ENCODE results near the gene CLPTM1.

The CLPTM1 gene

DNA sequence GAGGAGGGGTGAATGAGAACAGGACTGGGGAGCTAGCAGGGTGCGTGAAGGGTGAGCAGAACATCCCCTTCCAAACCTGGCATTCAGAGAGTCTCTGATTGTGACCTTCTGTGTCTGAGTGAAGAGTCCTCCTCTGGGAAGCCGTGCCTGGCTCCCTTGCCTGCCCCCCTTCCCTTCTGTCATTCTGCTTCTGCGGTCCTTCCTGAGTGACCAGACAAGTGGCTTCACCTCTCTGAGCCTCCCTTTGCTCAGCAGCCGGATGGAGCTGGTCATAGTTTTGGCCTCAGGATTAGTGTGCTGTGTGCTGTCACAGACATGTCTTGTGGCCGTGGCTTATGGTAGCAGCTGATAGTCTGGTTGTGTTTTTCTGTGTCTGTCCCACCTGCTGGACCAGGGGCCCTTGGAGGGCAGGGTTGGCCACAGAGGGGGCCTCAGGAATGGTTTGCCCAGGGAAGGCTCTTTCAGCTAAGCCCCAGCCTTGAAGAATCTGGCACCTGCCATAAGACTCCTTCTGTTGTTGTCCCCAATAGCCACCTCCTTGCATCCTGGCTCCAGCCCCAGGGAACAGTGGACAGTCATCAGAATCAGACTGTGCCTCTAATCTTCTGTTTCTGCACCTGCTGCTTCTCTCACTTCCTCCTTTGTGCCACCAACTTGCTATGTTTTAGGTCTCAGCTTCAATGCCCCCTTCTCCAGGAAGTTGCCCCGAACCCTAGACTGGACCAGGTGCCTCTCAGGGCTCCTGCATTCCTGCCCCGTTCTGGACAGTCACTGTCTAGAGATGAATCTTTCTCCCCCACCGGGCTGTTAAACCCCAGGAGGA lies 5.9 kb downstream of the CLPTM1 start:
- H3K18ac ChIP-seq (ENCODE audit: low read depth in 1 of 2, low read length in 2 of 2), result no peak overlapping the region
- H3K27ac ChIP-seq (ENCODE audit: low read length, poor library complexity, severe bottlenecking), result no peak overlapping the region
- H3K23ac ChIP-seq (ENCODE audit: low read length in 2 of 2), result no peak overlapping the region
- peaks cover 13% of the 10 kb centered on the region for H3K4me1 ChIP-seq (ENCODE audit: control insufficient read depth, insufficient read depth, low read depth, low read length)
- no peak overlapping the region for H3K4me3 ChIP-seq (ENCODE audit: insufficient read depth in 1 of 2, low read depth in 1 of 2, low read length in 2 of 2)
- no peak overlapping the region for H4K8ac ChIP-seq (ENCODE audit: low read length)
- H2BK15ac ChIP-seq (ENCODE audit: low read depth, poor library complexity, severe bottlenecking), result no peak overlapping the region
- no peak overlapping the region for H2BK120ac ChIP-seq (ENCODE audit: low read depth, low read length)
- H2AFZ ChIP-seq (ENCODE audit: low read depth, low read length), result no peak overlapping the region
- no peak overlapping the region for H3K9ac ChIP-seq (ENCODE audit: low read length)
- no peak for DNase-seq
- H3K14ac ChIP-seq (ENCODE audit: low read length in 2 of 2), result no peak overlapping the region
- no peak overlapping the region for H2BK12ac ChIP-seq (ENCODE audit: low read length in 2 of 2)
- 97% methylated on average over 8 of the region's 8 CpGs for WGBS
- H4K91ac ChIP-seq (ENCODE audit: low read length), result no peak overlapping the region
- no peak overlapping the region for H2BK5ac ChIP-seq (ENCODE audit: low read depth, low read length, poor library complexity, severe bottlenecking)
- no peak overlapping the region for H2AK5ac ChIP-seq (ENCODE audit: low read length, severe bottlenecking)
- H3K4me2 ChIP-seq (ENCODE audit: low read length, poor library complexity, severe bottlenecking), result no peak overlapping the region
- no peaks in the 10 kb centered on the region for H3K9me3 ChIP-seq (ENCODE audit: control insufficient read depth, low read length)
- peaks cover 30% of the 10 kb centered on the region for H3K79me1 ChIP-seq (replicated peaks; ENCODE audit: low read length, poor library complexity, severe bottlenecking)
- H3K4ac ChIP-seq (ENCODE audit: low read depth in 1 of 2, low read length in 2 of 2), result no peak overlapping the region
- H3K27me3 ChIP-seq (ENCODE audit: control insufficient read depth in 1 of 2, insufficient read depth in 1 of 2, low read length in 2 of 2), result no peaks in the 10 kb centered on the region
- peaks cover 42% of the 10 kb centered on the region in 2 experiments for H3K36me3 ChIP-seq (ENCODE audit: control insufficient read depth in 1 of 2, insufficient read depth in 2 of 2, low read depth in 1 of 2, low read length in 2 of 2)

DNA sequence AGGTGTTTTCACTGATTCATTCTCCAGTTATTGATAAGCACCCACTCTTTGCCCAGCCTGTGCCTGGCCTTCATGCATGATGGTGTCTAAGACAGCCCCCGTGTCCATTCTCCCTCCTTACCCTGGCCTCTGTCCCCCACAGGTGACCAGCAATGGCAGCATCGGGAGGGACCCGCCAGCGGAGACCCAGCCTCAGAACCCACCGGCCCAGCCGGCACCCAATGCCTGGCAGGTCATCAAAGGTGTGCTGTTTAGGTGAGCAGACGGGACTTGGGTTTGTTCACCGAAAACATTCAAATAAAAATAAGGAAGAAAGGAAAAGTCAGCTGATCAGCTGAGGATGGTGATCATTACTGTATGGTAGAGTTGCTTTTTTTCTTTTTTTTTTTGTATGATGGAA lies 6.6 kb downstream of the CLPTM1 start:
- DNase-seq, result no peak
- Histone ChIP-seq H3K27ac (ENCODE audit: low read length, poor library complexity, severe bottlenecking) (no peak overlapping the region), H3K4me1 (ENCODE audit: control insufficient read depth, insufficient read depth, low read depth, low read length) (peaks cover 11% of the 10 kb centered on the region), H3K36me3 (ENCODE audit: control insufficient read depth in 1 of 2, insufficient read depth in 2 of 2, low read depth in 1 of 2, low read length in 2 of 2) (peaks cover 46% of the 10 kb centered on the region in 2 experiments), H3K9ac (ENCODE audit: low read length) (no peak overlapping the region), H2BK12ac (ENCODE audit: low read length in 2 of 2) (no peak overlapping the region), H2BK5ac (ENCODE audit: low read depth, low read length, poor library complexity, severe bottlenecking) (no peak overlapping the region), H3K18ac (ENCODE audit: low read depth in 1 of 2, low read length in 2 of 2) (no peak overlapping the region), H3K14ac (ENCODE audit: low read length in 2 of 2) (no peak overlapping the region), H3K4ac (ENCODE audit: low read depth in 1 of 2, low read length in 2 of 2) (no peak overlapping the region), H4K8ac (ENCODE audit: low read length) (no peak overlapping the region), H2AFZ (ENCODE audit: low read depth, low read length) (no peak overlapping the region), H3K27me3 (ENCODE audit: control insufficient read depth in 1 of 2, insufficient read depth in 1 of 2, low read length in 2 of 2) (no peaks in the 10 kb centered on the region), H4K91ac (ENCODE audit: low read length) (no peak overlapping the region), H3K23ac (ENCODE audit: low read length in 2 of 2) (no peak overlapping the region), H3K79me1 (replicated peaks; ENCODE audit: low read length, poor library complexity, severe bottlenecking) (peaks cover 31% of the 10 kb centered on the region), H2AK5ac (ENCODE audit: low read length, severe bottlenecking) (no peak overlapping the region), H3K4me3 (ENCODE audit: insufficient read depth in 1 of 2, low read depth in 1 of 2, low read length in 2 of 2) (no peak overlapping the region), H2BK120ac (ENCODE audit: low read depth, low read length) (no peak overlapping the region), H3K4me2 (ENCODE audit: low read length, poor library complexity, severe bottlenecking) (no peak overlapping the region), H3K9me3 (ENCODE audit: control insufficient read depth, low read length) (no peaks in the 10 kb centered on the region), H2BK15ac (ENCODE audit: low read depth, poor library complexity, severe bottlenecking) (no peak overlapping the region)
- 96% methylated on average over 7 of the region's 8 CpGs for WGBS

DNA sequence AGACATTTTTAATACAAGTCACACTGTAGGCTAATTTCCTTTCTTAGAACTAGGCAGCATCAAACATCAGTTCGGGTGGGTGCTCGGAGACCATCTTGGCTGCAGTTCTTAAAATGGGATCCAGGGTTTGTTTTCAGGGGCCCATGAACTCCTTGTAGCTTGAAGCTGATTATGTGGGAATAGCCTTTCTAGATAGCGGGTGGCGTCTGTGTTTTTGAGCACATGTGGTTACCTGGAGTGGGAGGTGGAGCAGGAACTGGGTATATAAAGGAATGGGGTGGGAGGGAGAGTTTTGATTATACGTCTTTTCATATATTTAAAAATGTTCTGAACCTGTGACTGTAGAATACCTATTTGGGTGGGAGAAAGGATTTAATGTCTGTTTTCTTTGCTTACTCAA lies 12.9 kb downstream of the CLPTM1 start:
- peaks cover 2% of the 10 kb centered on the region for H3K4me1 ChIP-seq (ENCODE audit: control insufficient read depth, insufficient read depth, low read depth, low read length)
- no peak overlapping the region for H2BK5ac ChIP-seq (ENCODE audit: low read depth, low read length, poor library complexity, severe bottlenecking)
- no peak overlapping the region for H3K27ac ChIP-seq (ENCODE audit: low read length, poor library complexity, severe bottlenecking)
- H2BK15ac ChIP-seq (ENCODE audit: low read depth, poor library complexity, severe bottlenecking), result no peak overlapping the region
- no peak overlapping the region for H4K8ac ChIP-seq (ENCODE audit: low read length)
- no peak overlapping the region for H2BK120ac ChIP-seq (ENCODE audit: low read depth, low read length)
- H3K23ac ChIP-seq (ENCODE audit: low read length in 2 of 2), result no peak overlapping the region
- peaks cover 30% of the 10 kb centered on the region for H3K79me1 ChIP-seq (replicated peaks; ENCODE audit: low read length, poor library complexity, severe bottlenecking)
- H3K14ac ChIP-seq (ENCODE audit: low read length in 2 of 2), result no peak overlapping the region
- H2AK5ac ChIP-seq (ENCODE audit: low read length, severe bottlenecking), result no peak overlapping the region
- H3K9me3 ChIP-seq (ENCODE audit: control insufficient read depth, low read length), result no peaks in the 10 kb centered on the region
- 99% methylated on average over 5 of the region's 5 CpGs for WGBS
- H3K18ac ChIP-seq (ENCODE audit: low read depth in 1 of 2, low read length in 2 of 2), result no peak overlapping the region
- no peak overlapping the region for H3K9ac ChIP-seq (ENCODE audit: low read length)
- no peak overlapping the region for H3K4me2 ChIP-seq (ENCODE audit: low read length, poor library complexity, severe bottlenecking)
- no peaks in the 10 kb centered on the region for H3K27me3 ChIP-seq (ENCODE audit: control insufficient read depth in 1 of 2, insufficient read depth in 1 of 2, low read length in 2 of 2)
- H2BK12ac ChIP-seq (ENCODE audit: low read length in 2 of 2), result no peak overlapping the region
- no peak overlapping the region for H3K4ac ChIP-seq (ENCODE audit: low read depth in 1 of 2, low read length in 2 of 2)
- H3K4me3 ChIP-seq (ENCODE audit: insufficient read depth in 1 of 2, low read depth in 1 of 2, low read length in 2 of 2), result no peak overlapping the region
- peaks cover 45 to 48% of the 10 kb centered on the region in 2 experiments for H3K36me3 ChIP-seq (ENCODE audit: control insufficient read depth in 1 of 2, insufficient read depth in 2 of 2, low read depth in 1 of 2, low read length in 2 of 2)
- no peak overlapping the region for H2AFZ ChIP-seq (ENCODE audit: low read depth, low read length)
- DNase-seq, result no peak
- no peak overlapping the region for H4K91ac ChIP-seq (ENCODE audit: low read length)

DNA sequence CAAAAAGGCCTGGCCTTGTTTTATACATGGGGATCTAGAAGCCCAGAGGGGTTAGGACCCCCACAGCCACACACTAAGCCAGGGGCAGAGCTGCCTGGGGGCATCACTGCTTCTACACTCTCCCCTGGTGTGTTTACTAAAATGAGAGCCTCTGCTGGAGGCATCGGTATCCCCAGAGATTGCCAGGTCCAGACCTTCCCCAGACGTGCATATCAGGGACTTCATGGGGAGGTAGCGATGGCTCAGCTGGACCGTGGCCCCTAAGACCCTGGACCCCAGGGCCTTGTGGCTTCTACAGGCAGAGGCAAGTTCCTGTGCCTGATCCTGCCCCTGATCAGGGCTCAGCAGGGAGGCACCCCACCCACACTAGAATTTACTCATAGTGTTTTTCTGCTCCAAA lies 13.5 kb downstream of the CLPTM1 start:
- no peak overlapping the region for H3K27ac ChIP-seq (ENCODE audit: low read length, poor library complexity, severe bottlenecking)
- H4K8ac ChIP-seq (ENCODE audit: low read length), result no peak overlapping the region
- H2BK5ac ChIP-seq (ENCODE audit: low read depth, low read length, poor library complexity, severe bottlenecking), result no peak overlapping the region
- H2BK15ac ChIP-seq (ENCODE audit: low read depth, poor library complexity, severe bottlenecking), result no peak overlapping the region
- no peak overlapping the region for H3K4me3 ChIP-seq (ENCODE audit: insufficient read depth in 1 of 2, low read depth in 1 of 2, low read length in 2 of 2)
- 96% methylated on average over 4 of the region's 4 CpGs for WGBS
- no peak overlapping the region for H3K4me2 ChIP-seq (ENCODE audit: low read length, poor library complexity, severe bottlenecking)
- H2BK120ac ChIP-seq (ENCODE audit: low read depth, low read length), result no peak overlapping the region
- DNase-seq, result no peak
- no peak overlapping the region for H2AK5ac ChIP-seq (ENCODE audit: low read length, severe bottlenecking)
- no peak overlapping the region for H3K18ac ChIP-seq (ENCODE audit: low read depth in 1 of 2, low read length in 2 of 2)
- H3K36me3 ChIP-seq (ENCODE audit: control insufficient read depth in 1 of 2, insufficient read depth in 2 of 2, low read depth in 1 of 2, low read length in 2 of 2), result peaks cover 47 to 53% of the 10 kb centered on the region in 2 experiments
- H3K14ac ChIP-seq (ENCODE audit: low read length in 2 of 2), result no peak overlapping the region
- H3K9ac ChIP-seq (ENCODE audit: low read length), result no peak overlapping the region
- H3K23ac ChIP-seq (ENCODE audit: low read length in 2 of 2), result no peak overlapping the region
- no peak overlapping the region for H2BK12ac ChIP-seq (ENCODE audit: low read length in 2 of 2)
- no peak overlapping the region for H4K91ac ChIP-seq (ENCODE audit: low read length)
- H2AFZ ChIP-seq (ENCODE audit: low read depth, low read length), result no peak overlapping the region
- H3K9me3 ChIP-seq (ENCODE audit: control insufficient read depth, low read length), result no peaks in the 10 kb centered on the region
- no peaks in the 10 kb centered on the region for H3K27me3 ChIP-seq (ENCODE audit: control insufficient read depth in 1 of 2, insufficient read depth in 1 of 2, low read length in 2 of 2)
- no peak overlapping the region for H3K4ac ChIP-seq (ENCODE audit: low read depth in 1 of 2, low read length in 2 of 2)
- H3K79me1 ChIP-seq (replicated peaks; ENCODE audit: low read length, poor library complexity, severe bottlenecking), result peaks cover 31% of the 10 kb centered on the region
- H3K4me1 ChIP-seq (ENCODE audit: control insufficient read depth, insufficient read depth, low read depth, low read length), result peaks cover 2% of the 10 kb centered on the region

Data from mesenchymal stem cell (in vitro differentiated cells and primary cell).